Loucy (cell line): ENCODE data around the gene CDH4.

Experiments used
- H2AFZ ChIP-seq: fragments of 200-600 bp; sonication (generic); 2 replicates; pipeline ENCODE4 v1.6.0; 2016; ENCODE audit warnings: antibody characterized with exemption, mild to moderate bottlenecking, low read length, moderate library complexity
- H3F3A ChIP-seq: fragments of 200-600 bp; 2 replicates; pipeline ENCODE4 v1.6.0; 2016; ENCODE audit warnings: antibody characterized with exemption, low read depth, mild to moderate bottlenecking
- H3K27me3 ChIP-seq: fragments of 200-600 bp; sonication (generic); 2 replicates; pipeline ENCODE4 v1.6.1; 2014; ENCODE audit warnings: low read length, mild to moderate bottlenecking; ENCODE audit not compliant: insufficient read depth, poor library complexity, severe bottlenecking
- H3K36me3 ChIP-seq: fragments of 200-600 bp; sonication (generic); 2 replicates; pipeline ENCODE4 v1.6.1; 2016; ENCODE audit warnings: low read length; ENCODE audit not compliant: insufficient read depth
- H3K4me1 ChIP-seq: fragments of 200-600 bp; sonication (generic); 2 replicates; pipeline ENCODE4 v1.5.1; 2014; ENCODE audit warnings: low read length, mild to moderate bottlenecking; ENCODE audit not compliant: insufficient read depth, poor library complexity, severe bottlenecking
- H3K4me2 ChIP-seq: fragments of 200-600 bp; sonication (generic); 2 replicates; pipeline ENCODE4 v1.6.0; 2014; ENCODE audit warnings: antibody characterized with exemption, low read length, low read depth, mild to moderate bottlenecking; ENCODE audit not compliant: poor library complexity, severe bottlenecking
- H3K4me3 ChIP-seq: fragments of 200-600 bp; sonication (generic); 2 replicates; pipeline ENCODE4 v1.5.1; 2014; ENCODE audit warnings: low read length, mild to moderate bottlenecking, mixed read lengths; ENCODE audit not compliant: poor library complexity, severe bottlenecking
- H3K79me2 ChIP-seq: fragments of 200-600 bp; sonication (generic); 2 replicates; pipeline ENCODE4 v1.6.1; 2014; ENCODE audit warnings: low read length; ENCODE audit not compliant: insufficient read depth
- H3K9ac ChIP-seq: fragments of 200-600 bp; sonication (generic); 2 replicates; pipeline ENCODE4 v1.6.0; 2014; ENCODE audit warnings: mild to moderate bottlenecking, low read depth, low read length, moderate library complexity; ENCODE audit not compliant: poor library complexity, severe bottlenecking
- H3K9me2 ChIP-seq: fragments of 200-600 bp; sonication (generic); replicated peaks from 2 replicates; pipeline ENCODE4 v1.6.1; 2016; ENCODE audit warnings: low read depth, low read length, mixed read lengths
- H3K9me3 ChIP-seq: fragments of 200-600 bp; sonication (generic); 2 replicates; pipeline ENCODE4 v1.6.1; 2014; ENCODE audit warnings: mild to moderate bottlenecking, antibody characterized with exemption, low read length, low read depth; ENCODE audit not compliant: insufficient read depth
- H4K20me1 ChIP-seq: fragments of 200-600 bp; sonication (generic); 2 replicates; pipeline ENCODE4 v1.6.0; 2014; ENCODE audit warnings: antibody characterized with exemption, low read length, mild to moderate bottlenecking; ENCODE audit not compliant: insufficient read depth, poor library complexity, severe bottlenecking
- CTCF ChIP-seq: fragments of 200-600 bp; sonication (generic); conservative IDR thresholded peaks from 2 replicates; pipeline ENCODE4 v1.5.1; 2014; ENCODE audit warnings: mild to moderate bottlenecking, antibody characterized with exemption, low read length
- EZH2phosphoT487 ChIP-seq: fragments of 200-600 bp; IDR thresholded peaks from 2 replicates; pipeline ENCODE4 v1.6.1; 2018; ENCODE audit warnings: antibody characterized with exemption, mild to moderate bottlenecking, moderate library complexity, borderline replicate concordance

The CDH4 gene

GRCh38 chr20:61554617-61555016, 302.6 kb downstream of the CDH4 start:
- Histone ChIP-seq H3K27me3 (no peaks in the 10 kb centered on the region), H3K9me2 (no peaks in the 10 kb centered on the region), H3K4me1 (no peaks in the 10 kb centered on the region), H3K9me3 (no peaks in the 10 kb centered on the region), H3K79me2 (no peaks in the 10 kb centered on the region), H3K9ac (no peak overlapping the region), H3K4me3 (no peak overlapping the region), H4K20me1 (no peaks in the 10 kb centered on the region), H3K4me2 (no peak overlapping the region), H3K36me3 (peaks cover 4% of the 10 kb centered on the region; the same call in 1 of the 2 replicates), H2AFZ (no peak overlapping the region), H3F3A (no peaks in the 10 kb centered on the region)
- TF ChIP-seq CTCF (no peak), EZH2phosphoT487 (no peak)

DNA sequence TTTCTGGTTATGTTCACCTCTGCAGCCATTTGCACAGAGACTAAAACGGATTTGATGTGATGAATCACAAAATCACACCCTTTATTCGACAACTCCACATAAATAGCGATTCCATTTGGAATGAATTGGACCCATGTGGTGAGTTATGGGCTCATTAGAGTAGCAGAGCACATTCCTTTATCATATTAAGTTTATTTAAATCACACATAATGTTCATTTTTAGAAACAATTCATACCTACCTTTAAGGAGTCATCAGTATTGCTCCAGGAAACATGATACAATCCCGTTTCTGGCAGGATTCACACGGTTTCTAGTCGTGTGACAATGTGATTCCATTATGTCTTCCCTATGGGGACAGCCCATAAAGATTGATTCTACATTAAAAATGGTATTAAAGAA, 303.5 kb downstream of the CDH4 start:
- TF ChIP-seq CTCF, result no peak
- TF ChIP-seq EZH2phosphoT487, result no peak
- Histone ChIP-seq H3K27me3 (no peaks in the 10 kb centered on the region), H3K9me3 (no peaks in the 10 kb centered on the region), H3K4me1 (no peaks in the 10 kb centered on the region), H3K36me3 (peaks cover 4% of the 10 kb centered on the region; the same call in 1 of the 2 replicates), H3K9me2 (no peaks in the 10 kb centered on the region), H3K79me2 (no peaks in the 10 kb centered on the region), H4K20me1 (no peaks in the 10 kb centered on the region), H3F3A (no peaks in the 10 kb centered on the region), H2AFZ (no peak overlapping the region), H3K4me3 (no peak overlapping the region), H3K9ac (no peak overlapping the region), H3K4me2 (no peak overlapping the region)

- H3K9ac ChIP-seq, result no peak overlapping the region
- no peak overlapping the region for H3K4me3 ChIP-seq
- H3K27me3 ChIP-seq, result no peaks in the 10 kb centered on the region
- no peak overlapping the region for H3K4me2 ChIP-seq
- no peak for TF ChIP-seq CTCF
- TF ChIP-seq EZH2phosphoT487, result no peak
- no peaks in the 10 kb centered on the region for H4K20me1 ChIP-seq
- H3K9me3 ChIP-seq, result no peaks in the 10 kb centered on the region
- no peaks in the 10 kb centered on the region for H3K9me2 ChIP-seq
- H3F3A ChIP-seq, result no peaks in the 10 kb centered on the region
- no peaks in the 10 kb centered on the region for H3K4me1 ChIP-seq
- peaks cover 9% of the 10 kb centered on the region; the same call in 1 of the 2 replicates for H3K36me3 ChIP-seq
- no peaks in the 10 kb centered on the region for H3K79me2 ChIP-seq
- no peak overlapping the region for H2AFZ ChIP-seq
These were observed 304.1 kb downstream of the CDH4 start for GRCh38 chr20:61556111-61556510.
